ENCODE results near the gene GAP43. TPM values are rescaled to one million over a fixed set of nuclear protein-coding genes. Genes with fewer than 3 reads are reported as not detected.

Gene GAP43
- total and polyA plus RNA-seq, 2 of the 13 experiments (the other 11 are each of a cell fraction or from before 2014, with no cell fraction given): not detected

DNA sequence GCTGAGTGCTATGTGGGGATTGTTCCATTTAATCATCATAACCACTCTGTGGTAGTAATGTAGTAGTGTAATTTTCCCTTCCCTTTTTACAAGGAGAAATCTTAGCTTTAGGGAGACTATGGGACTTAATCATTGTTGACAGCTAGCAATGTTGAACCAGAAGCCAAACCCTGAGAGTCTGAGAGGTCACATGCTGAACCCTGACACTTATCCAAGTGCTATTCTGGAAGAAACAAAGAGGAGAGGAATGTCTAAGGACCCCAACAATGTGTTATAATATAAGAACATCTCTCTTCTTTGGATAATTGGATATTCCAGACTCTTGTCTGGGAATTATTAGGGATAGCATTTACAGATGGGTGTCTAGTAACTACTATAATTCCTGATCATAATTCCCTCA lies 58.4 kb downstream of the GAP43 start (continued):
- TF ChIP-seq FOXA3 (CRISPR knock-in tag; IDR thresholded peaks at IDR 0.05): no peak
- TF ChIP-seq, protein P1, sequence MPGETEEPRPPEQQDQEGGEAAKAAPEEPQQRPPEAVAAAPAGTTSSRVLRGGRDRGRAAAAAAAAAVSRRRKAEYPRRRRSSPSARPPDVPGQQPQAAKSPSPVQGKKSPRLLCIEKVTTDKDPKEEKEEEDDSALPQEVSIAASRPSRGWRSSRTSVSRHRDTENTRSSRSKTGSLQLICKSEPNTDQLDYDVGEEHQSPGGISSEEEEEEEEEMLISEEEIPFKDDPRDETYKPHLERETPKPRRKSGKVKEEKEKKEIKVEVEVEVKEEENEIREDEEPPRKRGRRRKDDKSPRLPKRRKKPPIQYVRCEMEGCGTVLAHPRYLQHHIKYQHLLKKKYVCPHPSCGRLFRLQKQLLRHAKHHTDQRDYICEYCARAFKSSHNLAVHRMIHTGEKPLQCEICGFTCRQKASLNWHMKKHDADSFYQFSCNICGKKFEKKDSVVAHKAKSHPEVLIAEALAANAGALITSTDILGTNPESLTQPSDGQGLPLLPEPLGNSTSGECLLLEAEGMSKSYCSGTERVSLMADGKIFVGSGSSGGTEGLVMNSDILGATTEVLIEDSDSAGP (CRISPR knock-in tag; IDR thresholded peaks at IDR 0.05; ENCODE audit: borderline replicate concordance): no peak
- no peak for TF ChIP-seq NR1H2 (CRISPR knock-in tag; IDR thresholded peaks at IDR 0.05; ENCODE audit: borderline replicate concordance, low read depth)

DNA sequence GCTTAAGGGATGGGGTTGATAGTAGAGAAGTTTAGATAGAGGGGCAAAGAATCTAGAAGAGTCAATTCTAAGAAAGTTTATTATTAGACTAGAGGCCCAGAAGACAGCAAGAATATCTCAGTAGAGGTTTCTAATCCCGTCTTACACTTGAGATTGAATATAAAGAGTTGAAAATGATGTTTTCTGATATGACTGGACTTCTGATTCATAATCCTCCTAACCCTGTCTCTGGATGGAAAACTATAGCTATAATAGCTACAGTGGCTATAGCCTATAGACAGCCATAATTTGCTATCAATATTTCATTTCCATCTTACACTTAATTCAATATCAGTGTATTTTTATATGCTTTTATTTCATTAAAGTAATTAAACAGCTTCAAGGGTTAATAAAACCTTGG lies 60.0 kb downstream of the GAP43 start:
- no peaks in the 10 kb centered on the region for H3K9me3 ChIP-seq (ENCODE audit: low read length)
- intact Hi-C loops (cut with micrococcal nuclease; ENCODE audit: unreplicated experiment): no loop called here
- no peaks in the 10 kb centered on the region for H3K4me1 ChIP-seq (ENCODE audit: insufficient read depth, low read length)
- no peak for FAIRE-seq
- 80% methylated on average over 1 of the region's 1 CpG for WGBS (ENCODE audit: low lambda C conversion rate)
- no peak overlapping the region for H3K4me3 ChIP-seq (replicated peaks in 1 of 3; ENCODE audit: insufficient read depth in 1 of 3, low read depth in 2 of 3, low read length in 3 of 3)
- CTCF ChIA-PET (ENCODE audit: low intra/inter-chr PET ratio, low total read pairs): interaction anchor here (0.7 kb wide), 1 partner anchor 9 kb away, joined by 3 read pairs; no protein-coding TSS in a partner anchor
- no peaks in the 10 kb centered on the region for H3K79me2 ChIP-seq (ENCODE audit: insufficient read depth, low read length)
- H4K20me1 ChIP-seq (ENCODE audit: insufficient read depth, low read length): no peaks in the 10 kb centered on the region
- H3K36me3 ChIP-seq (replicated peaks in 1 of 2; ENCODE audit: control insufficient read depth in 1 of 2, insufficient read depth in 2 of 2, low read length in 2 of 2): no peaks in the 10 kb centered on the region
- no peaks in the 10 kb centered on the region for H3K27me3 ChIP-seq (ENCODE audit: control insufficient read depth in 1 of 2, insufficient read depth in 2 of 2, low read length in 2 of 2)
- H3K4me2 ChIP-seq (ENCODE audit: low read depth, low read length): no peak overlapping the region
- no peak overlapping the region for H3K9ac ChIP-seq (ENCODE audit: insufficient read depth, low read depth, low read length)
- in situ Hi-C loops (cut with HindIII; ENCODE audit: extremely low pct_ligation_motif_present, low pct_unique_long_range_greater_than_20kb): loop anchor here (25.0 kb wide), 1 partner anchor 596 kb away; no protein-coding TSS in a partner anchor
- no peak overlapping the region for H3K27ac ChIP-seq (ENCODE audit: extremely low read length, insufficient read depth, low read length)
- BruUV-seq (replicated peaks): no TSS peak
- POLR2A ChIA-PET: no interaction called here
- ATAC-seq: no peak
- no peak overlapping the region for H2AFZ ChIP-seq (ENCODE audit: low read length)
- no peak for DNase-seq (ENCODE audit: low spot score)
- TF ChIP-seq, protein P2, sequence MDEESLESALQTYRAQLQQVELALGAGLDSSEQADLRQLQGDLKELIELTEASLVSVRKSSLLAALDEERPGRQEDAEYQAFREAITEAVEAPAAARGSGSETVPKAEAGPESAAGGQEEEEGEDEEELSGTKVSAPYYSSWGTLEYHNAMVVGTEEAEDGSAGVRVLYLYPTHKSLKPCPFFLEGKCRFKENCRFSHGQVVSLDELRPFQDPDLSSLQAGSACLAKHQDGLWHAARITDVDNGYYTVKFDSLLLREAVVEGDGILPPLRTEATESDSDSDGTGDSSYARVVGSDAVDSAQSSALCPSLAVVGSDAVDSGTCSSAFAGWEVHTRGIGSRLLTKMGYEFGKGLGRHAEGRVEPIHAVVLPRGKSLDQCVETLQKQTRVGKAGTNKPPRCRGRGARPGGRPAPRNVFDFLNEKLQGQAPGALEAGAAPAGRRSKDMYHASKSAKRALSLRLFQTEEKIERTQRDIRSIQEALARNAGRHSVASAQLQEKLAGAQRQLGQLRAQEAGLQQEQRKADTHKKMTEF (CRISPR knock-in tag; IDR thresholded peaks at IDR 0.05): no peak
- TF ChIP-seq SOX5 (CRISPR knock-in tag; IDR thresholded peaks at IDR 0.05; ENCODE audit: borderline replicate concordance): no peak
- TF ChIP-seq ZNF430 (CRISPR knock-in tag; IDR thresholded peaks at IDR 0.05): no peak
- TF ChIP-seq, protein P3, sequence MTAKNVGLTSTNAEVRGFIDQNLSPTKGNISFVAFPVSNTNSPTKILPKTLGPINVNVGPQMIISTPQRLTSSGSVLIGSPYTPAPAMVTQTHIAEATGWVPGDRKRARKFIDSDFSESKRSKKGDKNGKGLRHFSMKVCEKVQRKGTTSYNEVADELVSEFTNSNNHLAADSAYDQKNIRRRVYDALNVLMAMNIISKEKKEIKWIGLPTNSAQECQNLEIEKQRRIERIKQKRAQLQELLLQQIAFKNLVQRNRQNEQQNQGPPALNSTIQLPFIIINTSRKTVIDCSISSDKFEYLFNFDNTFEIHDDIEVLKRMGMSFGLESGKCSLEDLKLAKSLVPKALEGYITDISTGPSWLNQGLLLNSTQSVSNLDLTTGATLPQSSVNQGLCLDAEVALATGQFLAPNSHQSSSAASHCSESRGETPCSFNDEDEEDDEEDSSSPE (CRISPR knock-in tag; IDR thresholded peaks at IDR 0.05): no peak
- TF ChIP-seq MED13 (CRISPR knock-in tag; IDR thresholded peaks at IDR 0.05): no peak
- TF ChIP-seq FOXJ3 (CRISPR knock-in tag; IDR thresholded peaks at IDR 0.05; ENCODE audit: borderline replicate concordance): no peak
- TF ChIP-seq RAD51 (IDR thresholded peaks at IDR 0.05; ENCODE audit: borderline replicate concordance): no peak
- TF ChIP-seq MATR3 (CRISPR knock-in tag; IDR thresholded peaks at IDR 0.05): no peak
- no peak for TF ChIP-seq ZNF34 (CRISPR knock-in tag; IDR thresholded peaks at IDR 0.05; ENCODE audit: borderline replicate concordance)
- TF ChIP-seq, protein P4, sequence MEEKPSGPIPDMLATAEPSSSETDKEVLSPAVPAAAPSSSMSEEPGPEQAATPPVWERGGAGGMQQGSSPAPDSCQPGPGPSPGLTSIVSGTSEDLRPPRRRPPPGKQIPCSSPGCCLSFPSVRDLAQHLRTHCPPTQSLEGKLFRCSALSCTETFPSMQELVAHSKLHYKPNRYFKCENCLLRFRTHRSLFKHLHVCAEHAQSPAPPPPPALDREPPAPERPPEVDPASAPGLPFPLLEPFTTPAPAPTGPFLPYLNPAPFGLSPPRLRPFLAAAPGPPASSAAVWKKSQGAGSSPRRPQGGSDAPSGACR (CRISPR knock-in tag; IDR thresholded peaks at IDR 0.05): no peak
- TF ChIP-seq FOSL2 (CRISPR knock-in tag; IDR thresholded peaks at IDR 0.05): no peak
- TF ChIP-seq, protein P5, sequence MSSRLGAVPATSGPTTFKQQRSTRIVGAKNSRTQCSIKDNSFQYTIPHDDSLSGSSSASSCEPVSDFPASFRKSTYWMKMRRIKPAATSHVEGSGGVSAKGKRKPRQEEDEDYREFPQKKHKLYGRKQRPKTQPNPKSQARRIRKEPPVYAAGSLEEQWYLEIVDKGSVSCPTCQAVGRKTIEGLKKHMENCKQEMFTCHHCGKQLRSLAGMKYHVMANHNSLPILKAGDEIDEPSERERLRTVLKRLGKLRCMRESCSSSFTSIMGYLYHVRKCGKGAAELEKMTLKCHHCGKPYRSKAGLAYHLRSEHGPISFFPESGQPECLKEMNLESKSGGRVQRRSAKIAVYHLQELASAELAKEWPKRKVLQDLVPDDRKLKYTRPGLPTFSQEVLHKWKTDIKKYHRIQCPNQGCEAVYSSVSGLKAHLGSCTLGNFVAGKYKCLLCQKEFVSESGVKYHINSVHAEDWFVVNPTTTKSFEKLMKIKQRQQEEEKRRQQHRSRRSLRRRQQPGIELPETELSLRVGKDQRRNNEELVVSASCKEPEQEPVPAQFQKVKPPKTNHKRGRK (CRISPR knock-in tag; IDR thresholded peaks at IDR 0.05): no peak
- TF ChIP-seq, protein P6, sequence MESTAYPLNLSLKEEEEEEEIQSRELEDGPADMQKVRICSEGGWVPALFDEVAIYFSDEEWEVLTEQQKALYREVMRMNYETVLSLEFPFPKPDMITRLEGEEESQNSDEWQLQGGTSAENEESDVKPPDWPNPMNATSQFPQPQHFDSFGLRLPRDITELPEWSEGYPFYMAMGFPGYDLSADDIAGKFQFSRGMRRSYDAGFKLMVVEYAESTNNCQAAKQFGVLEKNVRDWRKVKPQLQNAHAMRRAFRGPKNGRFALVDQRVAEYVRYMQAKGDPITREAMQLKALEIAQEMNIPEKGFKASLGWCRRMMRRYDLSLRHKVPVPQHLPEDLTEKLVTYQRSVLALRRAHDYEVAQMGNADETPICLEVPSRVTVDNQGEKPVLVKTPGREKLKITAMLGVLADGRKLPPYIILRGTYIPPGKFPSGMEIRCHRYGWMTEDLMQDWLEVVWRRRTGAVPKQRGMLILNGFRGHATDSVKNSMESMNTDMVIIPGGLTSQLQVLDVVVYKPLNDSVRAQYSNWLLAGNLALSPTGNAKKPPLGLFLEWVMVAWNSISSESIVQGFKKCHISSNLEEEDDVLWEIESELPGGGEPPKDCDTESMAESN (CRISPR knock-in tag; conservative IDR thresholded peaks at IDR 0.05): no peak
